Small intestine (tissue), 7 donors: Measurements from ENCODE around the gene ENTREP1. TPM values are rescaled to one million over a fixed set of nuclear protein-coding genes. Genes with fewer than 3 reads are reported as not detected.

Experiments
- DNase-seq, 2 donors: peaks; one replicate each; pipeline versions ENCODE4 v3.0.0 to v3.0.0-alpha.2; 2013
- FAIRE-seq: peaks from 2 replicates; lab custom pipeline; 2012; peaks lifted over from hg19 to GRCh38; lab: Jason Lieb, UNC
- H3K27ac ChIP-seq, 3 donors: one replicate each; pipeline ENCODE4 v1.5.1; 2013; ENCODE audit warnings: low read length in 2 of 3, mild to moderate bottlenecking in 2 of 3, control low read depth in 1 of 3, inconsistent platforms in 1 of 3, low read depth in 1 of 3, moderate library complexity in 1 of 3
- H3K27me3 ChIP-seq, 3 donors: one replicate each; pipeline ENCODE4 v1.6.1; 2013; ENCODE audit warnings: low read length in 3 of 3, inconsistent platforms in 1 of 3; ENCODE audit not compliant: control insufficient read depth in 3 of 3, insufficient read depth in 3 of 3
- H3K36me3 ChIP-seq, 3 donors: one replicate each; pipeline ENCODE4 v1.6.1; 2013; ENCODE audit warnings: low read length in 3 of 3, inconsistent platforms in 1 of 3, low read depth in 1 of 3, mild to moderate bottlenecking in 1 of 3, moderate library complexity in 1 of 3; ENCODE audit not compliant: control insufficient read depth in 3 of 3, insufficient read depth in 2 of 3
- H3K4me1 ChIP-seq, 3 donors: one replicate each; pipeline ENCODE4 v1.6.1; 2013; ENCODE audit warnings: low read length in 2 of 3, inconsistent platforms in 1 of 3, low read depth in 1 of 3, mild to moderate bottlenecking in 1 of 3, moderate library complexity in 1 of 3; ENCODE audit not compliant: control insufficient read depth in 3 of 3, insufficient read depth in 2 of 3
- H3K4me3 ChIP-seq, 3 donors: one replicate each; pipeline ENCODE4 v1.5.1; 2013; ENCODE audit warnings: low read length in 3 of 3, control low read depth in 1 of 3, inconsistent platforms in 1 of 3, low read depth in 1 of 3, mild to moderate bottlenecking in 1 of 3, moderate library complexity in 1 of 3
- H3K9me3 ChIP-seq, 2 donors: one replicate each; pipeline ENCODE4 v1.6.1; 2013; ENCODE audit warnings: low read depth in 1 of 2, low read length in 1 of 2; ENCODE audit not compliant: control insufficient read depth in 2 of 2, insufficient read depth in 1 of 2
- WGBS, 3 donors: extraction: QIAGEN DNeasy Blood & Tissue Kit; methylation state at CpG; one replicate each; pipeline ENCODE4 v1.1.7; 2013; 5-methylcytosine and 5-hydroxymethylcytosine counted together
- polyA plus RNA-seq, 4 donors: library from polyadenylated mRNA; stranded (reverse) in 3 of 4; unstranded in 1 of 4; fragments of 200-250 nt in 3 of 4; fragments of 120-200 nt in 1 of 4; gene quantifications; one replicate each; pipeline versions ENCODE4 v1.2.1 to v1.2.3, GENCODE V29; 2013
- donor health status: healthy with polysubstance abuse.
- donor health status: control.
- donor health status: control.
- donor health status: Bipolar disorder and iron deficiency.
- donor health status: healthy.

The ENTREP1 gene
- polyA plus RNA-seq, 4 donors, result 1.2 to 2.1 TPM; not detected in 2

GRCh38 chr9:69391487-69391886, 66.5 kb downstream of the ENTREP1 start:
- no peak for FAIRE-seq
- Histone ChIP-seq H3K4me3 (no peak overlapping the region), H3K9me3 (no peaks in the 10 kb centered on the region), H3K27me3 (no peaks in the 10 kb centered on the region), H3K27ac (no peak overlapping the region), H3K36me3 (no peaks in the 10 kb centered on the region), H3K4me1 (peaks cover 0 to 3% (median 0%) of the 10 kb centered on the region in 3 donors)
- DNase-seq, result no peak
- 94 to 97% (median 97%) methylated on average over 11 of the region's 11 CpGs for WGBS, 3 donors

GRCh38 chr9:69391946-69392345, 66.9 kb downstream of the ENTREP1 start:
- Histone ChIP-seq H3K4me3 (no peak overlapping the region), H3K36me3 (no peaks in the 10 kb centered on the region), H3K4me1 (peaks cover 0 to 3% (median 0%) of the 10 kb centered on the region in 3 donors), H3K27me3 (no peaks in the 10 kb centered on the region), H3K9me3 (no peaks in the 10 kb centered on the region), H3K27ac (no peak overlapping the region)
- FAIRE-seq (no peak), DNase-seq (no peak)
- 49 to 82% (median 71%) methylated on average over 7 of the region's 7 CpGs for WGBS, 3 donors

GRCh38 chr9:69392826-69393225, 67.8 kb downstream of the ENTREP1 start:
- Histone ChIP-seq H3K27me3 (no peaks in the 10 kb centered on the region), H3K36me3 (no peaks in the 10 kb centered on the region), H3K27ac (no peak overlapping the region), H3K4me1 (peaks cover 0 to 3% (median 0%) of the 10 kb centered on the region in 3 donors), H3K4me3 (no peak overlapping the region), H3K9me3 (no peaks in the 10 kb centered on the region)
- 84 to 90% (median 87%) methylated on average over 5 of the region's 5 CpGs for WGBS, 3 donors
- DNase-seq, result no peak
- FAIRE-seq, result no peak

GRCh38 chr9:69393425-69393824, 68.4 kb downstream of the ENTREP1 start:
- 92 to 96% (median 96%) methylated on average over 5 to 6 of the region's 6 CpGs for WGBS, 3 donors
- Histone ChIP-seq H3K27me3 (no peaks in the 10 kb centered on the region), H3K4me3 (no peak overlapping the region), H3K27ac (no peak overlapping the region), H3K36me3 (no peaks in the 10 kb centered on the region), H3K9me3 (no peaks in the 10 kb centered on the region), H3K4me1 (peaks cover 0 to 3% (median 0%) of the 10 kb centered on the region in 3 donors)
- FAIRE-seq (no peak), DNase-seq (no peak)

GRCh38 chr9:69395718-69396117, 70.7 kb downstream of the ENTREP1 start:
- no peaks in the 10 kb centered on the region for H3K36me3 ChIP-seq
- no peak overlapping the region for H3K27ac ChIP-seq
- peaks cover 0 to 3% (median 0%) of the 10 kb centered on the region in 3 donors for H3K4me1 ChIP-seq
- DNase-seq (no peak), FAIRE-seq (no peak)
- no peaks in the 10 kb centered on the region for H3K9me3 ChIP-seq
- WGBS, 3 donors, result 90 to 94% (median 94%) methylated on average over 5 of the region's 5 CpGs
- H3K4me3 ChIP-seq, result no peak overlapping the region
- H3K27me3 ChIP-seq, result no peaks in the 10 kb centered on the region

- H3K9me3 ChIP-seq, result no peaks in the 10 kb centered on the region
- WGBS, 3 donors, result 66 to 80% (median 78%) methylated on average over 2 of the region's 2 CpGs
- no peak overlapping the region for H3K4me3 ChIP-seq
- no peaks in the 10 kb centered on the region for H3K36me3 ChIP-seq
- FAIRE-seq (no peak), DNase-seq (no peak)
- H3K4me1 ChIP-seq, result peaks cover 0 to 2% (median 0%) of the 10 kb centered on the region in 3 donors
- no peak overlapping the region for H3K27ac ChIP-seq
- H3K27me3 ChIP-seq, result no peaks in the 10 kb centered on the region
Observed at GRCh38 chr9:69396759-69397158, 71.7 kb downstream of the ENTREP1 start.

GRCh38 chr9:69397384-69398214, 72.6 kb downstream of the ENTREP1 start:
- 65 to 77% (median 71%) methylated on average over 12 of the region's 12 CpGs for WGBS, 3 donors
- no peak overlapping the region for H3K27ac ChIP-seq
- no peaks in the 10 kb centered on the region for H3K9me3 ChIP-seq
- DNase-seq, result no peak
- H3K4me3 ChIP-seq, result no peak overlapping the region
- no peaks in the 10 kb centered on the region for H3K27me3 ChIP-seq
- FAIRE-seq, result no peak
- H3K4me1 ChIP-seq, result no peaks in the 10 kb centered on the region
- no peaks in the 10 kb centered on the region for H3K36me3 ChIP-seq

- H3K27ac ChIP-seq, result no peak overlapping the region
- no peak overlapping the region for H3K4me3 ChIP-seq
- peak in 1 of 2 donors; percentile 4 for DNase-seq
- WGBS, 3 donors, result 81 to 92% (median 84%) methylated on average over 1 of the region's 1 CpG
- no peak for FAIRE-seq
- no peaks in the 10 kb centered on the region for H3K36me3 ChIP-seq
- no peaks in the 10 kb centered on the region for H3K4me1 ChIP-seq
- no peaks in the 10 kb centered on the region for H3K9me3 ChIP-seq
- no peaks in the 10 kb centered on the region for H3K27me3 ChIP-seq
Observed at GRCh38 chr9:69400470-69400869, 75.5 kb downstream of the ENTREP1 start.
